Parathyroid adenoma (tissue), 2 donors: ENCODE measurements around the gene MYO15B.

Source experiments
- H2AFZ ChIP-seq: fragments of 300-600 bp; sonication (generic); one replicate; pipeline ENCODE4 v1.7.0; 2017; ENCODE audit warnings: antibody characterized with exemption, mild to moderate bottlenecking
- H3K27ac ChIP-seq: fragments of 300-600 bp; sonication (generic); one replicate; pipeline ENCODE4 v1.7.0; 2017
- H3K27me3 ChIP-seq: fragments of 300-600 bp; sonication (generic); one replicate; pipeline ENCODE4 v1.7.0; 2017; ENCODE audit warnings: low read length; ENCODE audit not compliant: control insufficient read depth, insufficient read depth
- H3K36me3 ChIP-seq: fragments of 300-600 bp; sonication (generic); one replicate; pipeline ENCODE4 v1.7.0; 2017; ENCODE audit warnings: low read length; ENCODE audit not compliant: control insufficient read depth, insufficient read depth
- H3K4me1 ChIP-seq: fragments of 300-600 bp; sonication (generic); one replicate; pipeline ENCODE4 v1.7.0; 2017; ENCODE audit warnings: control low read depth
- H3K4me2 ChIP-seq: fragments of 300-600 bp; sonication (generic); one replicate; pipeline ENCODE4 v1.7.0; 2017; ENCODE audit warnings: low read length
- H3K4me3 ChIP-seq: fragments of 300-600 bp; sonication (generic); one replicate; pipeline ENCODE4 v1.7.0; 2017; ENCODE audit warnings: low read depth, low read length
- H3K79me2 ChIP-seq: fragments of 300-600 bp; sonication (generic); one replicate; pipeline ENCODE4 v1.7.0; 2017; ENCODE audit warnings: control low read depth
- H3K9ac ChIP-seq: fragments of 300-600 bp; sonication (generic); one replicate; pipeline ENCODE4 v1.7.0; 2017; ENCODE audit warnings: mild to moderate bottlenecking
- H3K9me3 ChIP-seq: fragments of 300-600 bp; sonication (generic); one replicate; pipeline ENCODE4 v1.7.0; 2017; ENCODE audit warnings: low read length; ENCODE audit not compliant: control insufficient read depth
- TF ChIP-seq, protein P1 (sequence below): fragments of 300-600 bp; sonication (generic); IDR thresholded peaks from one replicate; pipeline ENCODE4 v1.7.0; 2017; ENCODE audit warnings: antibody characterized with exemption, mild to moderate bottlenecking
- donor health status: primary hyperparathyroidism.

Gene MYO15B

GRCh38 chr17:75571885-75572215 lies 15.8 kb upstream of the MYO15B start:
- H3K79me2 ChIP-seq: no peaks in the 10 kb centered on the region
- H2AFZ ChIP-seq: no peak overlapping the region
- H3K27me3 ChIP-seq: no peaks in the 10 kb centered on the region
- TF ChIP-seq, protein P1, sequence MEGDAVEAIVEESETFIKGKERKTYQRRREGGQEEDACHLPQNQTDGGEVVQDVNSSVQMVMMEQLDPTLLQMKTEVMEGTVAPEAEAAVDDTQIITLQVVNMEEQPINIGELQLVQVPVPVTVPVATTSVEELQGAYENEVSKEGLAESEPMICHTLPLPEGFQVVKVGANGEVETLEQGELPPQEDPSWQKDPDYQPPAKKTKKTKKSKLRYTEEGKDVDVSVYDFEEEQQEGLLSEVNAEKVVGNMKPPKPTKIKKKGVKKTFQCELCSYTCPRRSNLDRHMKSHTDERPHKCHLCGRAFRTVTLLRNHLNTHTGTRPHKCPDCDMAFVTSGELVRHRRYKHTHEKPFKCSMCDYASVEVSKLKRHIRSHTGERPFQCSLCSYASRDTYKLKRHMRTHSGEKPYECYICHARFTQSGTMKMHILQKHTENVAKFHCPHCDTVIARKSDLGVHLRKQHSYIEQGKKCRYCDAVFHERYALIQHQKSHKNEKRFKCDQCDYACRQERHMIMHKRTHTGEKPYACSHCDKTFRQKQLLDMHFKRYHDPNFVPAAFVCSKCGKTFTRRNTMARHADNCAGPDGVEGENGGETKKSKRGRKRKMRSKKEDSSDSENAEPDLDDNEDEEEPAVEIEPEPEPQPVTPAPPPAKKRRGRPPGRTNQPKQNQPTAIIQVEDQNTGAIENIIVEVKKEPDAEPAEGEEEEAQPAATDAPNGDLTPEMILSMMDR: no peak
- no peak overlapping the region for H3K9ac ChIP-seq
- H3K4me2 ChIP-seq: no peak overlapping the region
- H3K4me3 ChIP-seq: no peak overlapping the region
- H3K36me3 ChIP-seq: no peaks in the 10 kb centered on the region
- no peak overlapping the region for H3K27ac ChIP-seq
- no peaks in the 10 kb centered on the region for H3K4me1 ChIP-seq
- no peaks in the 10 kb centered on the region for H3K9me3 ChIP-seq

DNA sequence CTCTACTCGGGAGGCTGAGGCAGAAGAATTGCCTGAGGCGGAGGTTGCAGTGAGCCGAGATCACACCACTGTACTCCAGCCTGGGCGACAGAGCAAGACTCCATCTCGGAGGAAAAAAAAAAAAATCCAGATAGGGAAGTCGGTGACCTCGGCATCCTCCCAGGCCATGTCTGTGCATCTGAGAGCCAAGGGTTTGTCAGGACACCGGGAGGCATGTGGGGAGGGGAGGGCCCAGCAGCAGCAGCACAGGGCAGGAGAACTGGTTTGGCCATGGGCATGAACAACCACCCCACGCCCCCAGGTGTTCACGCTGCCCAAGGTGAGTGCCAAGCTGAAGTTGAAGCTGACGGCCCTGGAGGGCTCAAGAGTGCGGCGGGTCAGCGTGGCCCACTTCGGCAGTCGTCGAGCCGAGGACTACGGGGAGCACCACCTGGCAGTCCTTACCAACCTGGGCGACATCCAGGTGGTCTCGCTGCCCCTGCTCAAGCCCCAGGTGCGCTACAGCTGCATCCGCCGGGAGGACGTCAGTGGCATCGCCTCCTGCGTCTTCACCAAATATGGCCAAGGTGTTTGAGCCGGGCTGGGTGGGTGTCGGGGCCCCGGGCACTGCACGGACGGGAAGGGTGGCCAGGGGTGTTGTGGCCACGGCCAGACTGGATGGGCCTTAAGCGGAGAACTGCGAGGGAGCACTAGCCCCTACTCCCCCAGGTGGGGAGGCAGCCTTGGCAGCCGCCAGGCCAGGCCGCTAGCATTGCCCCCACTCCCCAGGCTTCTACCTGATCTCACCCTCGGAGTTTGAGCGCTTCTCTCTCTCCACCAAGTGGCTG lies 14.7 kb upstream of the MYO15B start:
- no peak overlapping the region for H3K27ac ChIP-seq
- H3K4me3 ChIP-seq: no peak overlapping the region
- TF ChIP-seq, protein P1: no peak
- H3K9me3 ChIP-seq: no peaks in the 10 kb centered on the region
- no peaks in the 10 kb centered on the region for H3K79me2 ChIP-seq
- H3K4me2 ChIP-seq: no peak overlapping the region
- H3K4me1 ChIP-seq: no peaks in the 10 kb centered on the region
- H3K9ac ChIP-seq: no peak overlapping the region
- no peaks in the 10 kb centered on the region for H3K36me3 ChIP-seq
- no peaks in the 10 kb centered on the region for H3K27me3 ChIP-seq
- no peak overlapping the region for H2AFZ ChIP-seq

DNA sequence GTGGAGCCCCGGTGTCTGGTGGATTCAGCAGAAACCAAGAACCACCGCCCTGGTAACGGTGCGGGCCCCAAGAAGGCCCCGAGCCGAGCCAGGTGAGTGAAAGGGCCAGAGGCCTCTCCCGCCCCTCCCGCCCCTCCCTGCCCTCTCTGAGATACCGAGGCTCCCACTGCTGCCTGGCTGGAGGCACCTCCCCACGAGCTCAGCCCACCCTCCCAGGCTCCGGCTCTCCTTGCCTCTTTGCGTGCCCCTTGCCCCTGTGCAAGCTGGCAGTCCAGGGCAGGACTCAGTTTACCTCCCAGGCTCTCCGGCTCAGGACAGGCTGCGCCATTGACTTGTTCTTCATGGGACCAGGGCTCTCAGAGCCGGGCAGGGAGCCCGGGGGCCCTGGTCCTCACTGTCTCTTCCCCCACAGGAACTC lies 14.1 kb upstream of the MYO15B start:
- Histone ChIP-seq H3K9me3 (no peaks in the 10 kb centered on the region), H3K36me3 (no peaks in the 10 kb centered on the region), H3K27me3 (no peaks in the 10 kb centered on the region), H3K4me1 (no peaks in the 10 kb centered on the region), H3K4me3 (no peak overlapping the region), H2AFZ (no peak overlapping the region), H3K27ac (no peak overlapping the region), H3K79me2 (no peaks in the 10 kb centered on the region), H3K9ac (no peak overlapping the region), H3K4me2 (no peak overlapping the region)
- TF ChIP-seq, protein P1: no peak

GRCh38 chr17:75573994-75574393 lies 13.6 kb upstream of the MYO15B start:
- Histone ChIP-seq H3K4me1 (no peaks in the 10 kb centered on the region), H3K9ac (no peak overlapping the region), H3K27me3 (no peaks in the 10 kb centered on the region), H3K27ac (no peak overlapping the region), H3K36me3 (no peaks in the 10 kb centered on the region), H3K79me2 (no peaks in the 10 kb centered on the region), H3K4me2 (no peak overlapping the region), H3K9me3 (no peaks in the 10 kb centered on the region), H3K4me3 (no peak overlapping the region), H2AFZ (no peak overlapping the region)
- TF ChIP-seq, protein P1: no peak
